WTC11 (cell line): ENCODE data around the gene ABCG1. TPM values are rescaled to one million over a fixed set of nuclear protein-coding genes. Genes with fewer than 3 reads are reported as not detected.

Source experiments
- ATAC-seq: fragments of 200-7000 bp; cut with Tn5 transposase; 2 replicates; pipeline ENCODE4 v1.10.0; 2021; ENCODE audit warnings: mild to moderate bottlenecking, moderate library complexity
- CTCF ChIA-PET: fragments of 300-600 bp; sonication (Branson Sonifier 250); formaldehyde crosslinking; loops from one replicate; lab custom pipeline; 2021; ENCODE audit warnings: antibody characterized with exemption; lab: Charles Lee
- POLR2A ChIA-PET: fragments of 350-600 bp; sonication (Branson Sonifier 250); formaldehyde crosslinking; loops from one replicate; lab custom pipeline; 2021; ENCODE audit warnings: antibody characterized with exemption; lab: Charles Lee
- DNase-seq: peaks from one replicate; pipeline ENCODE4 v3.0.0; 2021; ENCODE audit warnings: low spot score
- H3K27ac Mint-ChIP-seq: 2 replicates; pipeline ENCODE4 v1.8.0; 2021; ENCODE audit warnings: mixed read lengths
- H3K27me3 Mint-ChIP-seq: 2 replicates; pipeline ENCODE4 v1.8.0; 2021; ENCODE audit warnings: low read depth, mild to moderate bottlenecking, moderate library complexity, mixed read lengths
- H3K36me3 Mint-ChIP-seq: 2 replicates; pipeline ENCODE4 v1.8.0; 2021; ENCODE audit warnings: mixed read lengths
- H3K4me1 Mint-ChIP-seq: 2 replicates; pipeline ENCODE4 v1.8.0; 2022; ENCODE audit warnings: mixed read lengths
- H3K4me3 Mint-ChIP-seq: 2 replicates; pipeline ENCODE4 v1.8.0; 2021; ENCODE audit warnings: mild to moderate bottlenecking, moderate library complexity, mixed read lengths
- H3K9me3 Mint-ChIP-seq: 2 replicates; pipeline ENCODE4 v1.8.0; 2021; ENCODE audit warnings: mixed read lengths
- AR ChIP-seq: fragments of 250-450 bp; sonication (Bioruptor Pico); IDR thresholded peaks from 2 replicates; pipeline ENCODE4 v1.9.0; 2021; ENCODE audit warnings: mild to moderate bottlenecking
- CBFB ChIP-seq: sonication (generic); formaldehyde crosslinking; IDR thresholded peaks from 2 replicates; pipeline ENCODE4 v1.8.1; 2022; ENCODE audit warnings: mild to moderate bottlenecking, low read depth, missing genetic modification reagents
- CDX4 ChIP-seq: fragments of 250-450 bp; sonication (Bioruptor Pico); IDR thresholded peaks from 2 replicates; pipeline ENCODE4 v1.9.0; 2021; ENCODE audit warnings: moderate library complexity, mild to moderate bottlenecking, inconsistent platforms, borderline replicate concordance
- CREM ChIP-seq: sonication (generic); formaldehyde crosslinking; IDR thresholded peaks from 2 replicates; pipeline ENCODE4 v1.8.1; 2022; ENCODE audit warnings: mild to moderate bottlenecking, missing genetic modification reagents, moderate library complexity
- ESRRA ChIP-seq: sonication (generic); formaldehyde crosslinking; IDR thresholded peaks from 2 replicates; pipeline ENCODE4 v1.8.1; 2022; ENCODE audit warnings: mild to moderate bottlenecking, missing genetic modification reagents, borderline replicate concordance
- FOXK1 ChIP-seq: sonication (generic); formaldehyde crosslinking; IDR thresholded peaks from 2 replicates; pipeline ENCODE4 v1.8.0; 2022; ENCODE audit warnings: mild to moderate bottlenecking, moderate library complexity, missing genetic modification reagents
- KAT7 ChIP-seq: sonication (generic); formaldehyde crosslinking; IDR thresholded peaks from 2 replicates; pipeline ENCODE4 v1.8.1; 2023; ENCODE audit warnings: missing genetic modification reagents, mild to moderate bottlenecking, borderline replicate concordance
- MYBL2 ChIP-seq: sonication (generic); formaldehyde crosslinking; IDR thresholded peaks from 2 replicates; pipeline ENCODE4 v1.8.1; 2023; ENCODE audit warnings: mild to moderate bottlenecking, moderate library complexity, missing genetic modification reagents
- NFE2L1 ChIP-seq: sonication (generic); formaldehyde crosslinking; IDR thresholded peaks from 2 replicates; pipeline ENCODE4 v1.8.1; 2023; ENCODE audit warnings: missing genetic modification reagents
- TEAD1 ChIP-seq: sonication (generic); formaldehyde crosslinking; IDR thresholded peaks from 2 replicates; pipeline ENCODE4 v1.8.0; 2022; ENCODE audit warnings: mild to moderate bottlenecking, missing genetic modification reagents
- TEAD4 ChIP-seq: sonication (generic); formaldehyde crosslinking; IDR thresholded peaks from 2 replicates; pipeline ENCODE4 v1.8.0; 2022; ENCODE audit warnings: mild to moderate bottlenecking, missing genetic modification reagents
- ZBTB21 ChIP-seq: sonication (generic); formaldehyde crosslinking; IDR thresholded peaks from 2 replicates; pipeline ENCODE4 v1.8.1; 2023; ENCODE audit warnings: mild to moderate bottlenecking, missing genetic modification reagents, borderline replicate concordance
- ZNF423 ChIP-seq: fragments of 250-450 bp; sonication (Bioruptor Pico); IDR thresholded peaks from 2 replicates; pipeline ENCODE4 v2.1.2; 2022; ENCODE audit warnings: mild to moderate bottlenecking, moderate library complexity
- total RNA-seq: library from RNA; stranded (reverse); gene quantifications from 3 replicates; pipeline ENCODE4 v1.2.3, GENCODE V29; 2021
- TF ChIP-seq, protein P1 (sequence below): fragments of 250-450 bp; sonication (Bioruptor Pico); IDR thresholded peaks from 2 replicates; pipeline ENCODE4 v1.9.0; 2021; ENCODE audit warnings: mild to moderate bottlenecking, borderline replicate concordance
- TF ChIP-seq, protein P2 (sequence below): fragments of 250-450 bp; sonication (Bioruptor Pico); IDR thresholded peaks from 2 replicates; pipeline ENCODE4 v1.8.0; 2021; ENCODE audit warnings: mild to moderate bottlenecking
- TF ChIP-seq, protein P3 (sequence below): fragments of 250-450 bp; sonication (Bioruptor Pico); IDR thresholded peaks from 2 replicates; pipeline ENCODE4 v2.1.2; 2022; ENCODE audit warnings: mild to moderate bottlenecking, moderate library complexity
- TF ChIP-seq, protein P4 (sequence below): sonication (generic); formaldehyde crosslinking; IDR thresholded peaks from 2 replicates; pipeline ENCODE4 v1.8.0; 2022; ENCODE audit warnings: mild to moderate bottlenecking, missing genetic modification reagents

The ABCG1 gene
- total RNA-seq, 1 experiment from 2014 or later, result 4.0 TPM

GRCh38 chr21:42251654-42252324 is 32.8 kb downstream of the ABCG1 start:
- H3K4me3 Mint-ChIP-seq, result no peak overlapping the region
- no peaks in the 10 kb centered on the region for H3K27me3 Mint-ChIP-seq
- POLR2A ChIA-PET, result no interaction called here
- no peaks in the 10 kb centered on the region for H3K4me1 Mint-ChIP-seq
- H3K9me3 Mint-ChIP-seq, result peaks cover 3% of the 10 kb centered on the region; the same call in 1 of the 2 replicates
- no peak overlapping the region for H3K27ac Mint-ChIP-seq
- DNase-seq, result no peak
- TF ChIP-seq AR, result no peak
- TF ChIP-seq MYBL2 (CRISPR knock-in tag), result no peak
- no peak for TF ChIP-seq CREM (CRISPR knock-in tag)
- TF ChIP-seq NFE2L1, result no peak
- TF ChIP-seq, protein P1, sequence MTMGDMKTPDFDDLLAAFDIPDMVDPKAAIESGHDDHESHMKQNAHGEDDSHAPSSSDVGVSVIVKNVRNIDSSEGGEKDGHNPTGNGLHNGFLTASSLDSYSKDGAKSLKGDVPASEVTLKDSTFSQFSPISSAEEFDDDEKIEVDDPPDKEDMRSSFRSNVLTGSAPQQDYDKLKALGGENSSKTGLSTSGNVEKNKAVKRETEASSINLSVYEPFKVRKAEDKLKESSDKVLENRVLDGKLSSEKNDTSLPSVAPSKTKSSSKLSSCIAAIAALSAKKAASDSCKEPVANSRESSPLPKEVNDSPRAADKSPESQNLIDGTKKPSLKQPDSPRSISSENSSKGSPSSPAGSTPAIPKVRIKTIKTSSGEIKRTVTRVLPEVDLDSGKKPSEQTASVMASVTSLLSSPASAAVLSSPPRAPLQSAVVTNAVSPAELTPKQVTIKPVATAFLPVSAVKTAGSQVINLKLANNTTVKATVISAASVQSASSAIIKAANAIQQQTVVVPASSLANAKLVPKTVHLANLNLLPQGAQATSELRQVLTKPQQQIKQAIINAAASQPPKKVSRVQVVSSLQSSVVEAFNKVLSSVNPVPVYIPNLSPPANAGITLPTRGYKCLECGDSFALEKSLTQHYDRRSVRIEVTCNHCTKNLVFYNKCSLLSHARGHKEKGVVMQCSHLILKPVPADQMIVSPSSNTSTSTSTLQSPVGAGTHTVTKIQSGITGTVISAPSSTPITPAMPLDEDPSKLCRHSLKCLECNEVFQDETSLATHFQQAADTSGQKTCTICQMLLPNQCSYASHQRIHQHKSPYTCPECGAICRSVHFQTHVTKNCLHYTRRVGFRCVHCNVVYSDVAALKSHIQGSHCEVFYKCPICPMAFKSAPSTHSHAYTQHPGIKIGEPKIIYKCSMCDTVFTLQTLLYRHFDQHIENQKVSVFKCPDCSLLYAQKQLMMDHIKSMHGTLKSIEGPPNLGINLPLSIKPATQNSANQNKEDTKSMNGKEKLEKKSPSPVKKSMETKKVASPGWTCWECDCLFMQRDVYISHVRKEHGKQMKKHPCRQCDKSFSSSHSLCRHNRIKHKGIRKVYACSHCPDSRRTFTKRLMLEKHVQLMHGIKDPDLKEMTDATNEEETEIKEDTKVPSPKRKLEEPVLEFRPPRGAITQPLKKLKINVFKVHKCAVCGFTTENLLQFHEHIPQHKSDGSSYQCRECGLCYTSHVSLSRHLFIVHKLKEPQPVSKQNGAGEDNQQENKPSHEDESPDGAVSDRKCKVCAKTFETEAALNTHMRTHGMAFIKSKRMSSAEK (CRISPR knock-in tag), result no peak
- no peak for TF ChIP-seq ESRRA (CRISPR knock-in tag)
- TF ChIP-seq, protein P2, sequence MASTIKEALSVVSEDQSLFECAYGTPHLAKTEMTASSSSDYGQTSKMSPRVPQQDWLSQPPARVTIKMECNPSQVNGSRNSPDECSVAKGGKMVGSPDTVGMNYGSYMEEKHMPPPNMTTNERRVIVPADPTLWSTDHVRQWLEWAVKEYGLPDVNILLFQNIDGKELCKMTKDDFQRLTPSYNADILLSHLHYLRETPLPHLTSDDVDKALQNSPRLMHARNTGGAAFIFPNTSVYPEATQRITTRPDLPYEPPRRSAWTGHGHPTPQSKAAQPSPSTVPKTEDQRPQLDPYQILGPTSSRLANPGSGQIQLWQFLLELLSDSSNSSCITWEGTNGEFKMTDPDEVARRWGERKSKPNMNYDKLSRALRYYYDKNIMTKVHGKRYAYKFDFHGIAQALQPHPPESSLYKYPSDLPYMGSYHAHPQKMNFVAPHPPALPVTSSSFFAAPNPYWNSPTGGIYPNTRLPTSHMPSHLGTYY, result no peak
- TF ChIP-seq KAT7 (CRISPR knock-in tag), result no peak
- TF ChIP-seq CDX4 (CRISPR knock-in tag), result no peak
- no peak for TF ChIP-seq TEAD1
- no peak for TF ChIP-seq ZNF423 (CRISPR knock-in tag)
- TF ChIP-seq CBFB, result no peak
- CTCF ChIA-PET, result interaction anchor here (1.0 to 1.7 kb wide), 2 partner anchors 11 to 135 kb away, joined by 3 to 4 read pairs; no protein-coding TSS in a partner anchor
- H3K36me3 Mint-ChIP-seq, result no peaks in the 10 kb centered on the region
- ATAC-seq, result no peak

DNA sequence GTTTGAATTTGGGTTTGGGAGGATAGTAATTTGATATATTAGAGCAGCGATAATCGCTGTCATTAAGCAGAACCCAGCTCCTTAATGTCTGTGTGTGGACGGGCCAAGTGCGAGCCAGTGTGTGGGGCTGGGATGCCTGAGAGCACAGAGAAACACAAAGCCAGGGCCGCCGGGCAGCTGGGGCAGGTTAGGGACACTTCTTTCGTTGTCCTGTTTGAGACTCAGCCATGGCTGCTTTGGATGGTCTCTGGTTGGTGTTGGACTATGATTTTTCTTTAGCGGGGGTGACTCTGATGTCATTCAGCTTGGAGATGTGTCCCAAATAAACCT is 33.4 kb downstream of the ABCG1 start:
- TF ChIP-seq TEAD4 (CRISPR knock-in tag), result no peak
- no peak for TF ChIP-seq ZBTB21 (CRISPR knock-in tag)
- TF ChIP-seq, protein P3, sequence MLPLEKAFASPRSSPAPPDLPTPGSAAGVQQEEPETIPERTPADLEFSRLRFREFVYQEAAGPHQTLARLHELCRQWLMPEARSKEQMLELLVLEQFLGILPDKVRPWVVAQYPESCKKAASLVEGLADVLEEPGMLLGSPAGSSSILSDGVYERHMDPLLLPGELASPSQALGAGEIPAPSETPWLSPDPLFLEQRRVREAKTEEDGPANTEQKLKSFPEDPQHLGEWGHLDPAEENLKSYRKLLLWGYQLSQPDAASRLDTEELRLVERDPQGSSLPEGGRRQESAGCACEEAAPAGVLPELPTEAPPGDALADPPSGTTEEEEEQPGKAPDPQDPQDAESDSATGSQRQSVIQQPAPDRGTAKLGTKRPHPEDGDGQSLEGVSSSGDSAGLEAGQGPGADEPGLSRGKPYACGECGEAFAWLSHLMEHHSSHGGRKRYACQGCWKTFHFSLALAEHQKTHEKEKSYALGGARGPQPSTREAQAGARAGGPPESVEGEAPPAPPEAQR (CRISPR knock-in tag), result no peak
- no peak for TF ChIP-seq FOXK1 (CRISPR knock-in tag)
- no peak for TF ChIP-seq NFE2L1
- TF ChIP-seq, protein P4, sequence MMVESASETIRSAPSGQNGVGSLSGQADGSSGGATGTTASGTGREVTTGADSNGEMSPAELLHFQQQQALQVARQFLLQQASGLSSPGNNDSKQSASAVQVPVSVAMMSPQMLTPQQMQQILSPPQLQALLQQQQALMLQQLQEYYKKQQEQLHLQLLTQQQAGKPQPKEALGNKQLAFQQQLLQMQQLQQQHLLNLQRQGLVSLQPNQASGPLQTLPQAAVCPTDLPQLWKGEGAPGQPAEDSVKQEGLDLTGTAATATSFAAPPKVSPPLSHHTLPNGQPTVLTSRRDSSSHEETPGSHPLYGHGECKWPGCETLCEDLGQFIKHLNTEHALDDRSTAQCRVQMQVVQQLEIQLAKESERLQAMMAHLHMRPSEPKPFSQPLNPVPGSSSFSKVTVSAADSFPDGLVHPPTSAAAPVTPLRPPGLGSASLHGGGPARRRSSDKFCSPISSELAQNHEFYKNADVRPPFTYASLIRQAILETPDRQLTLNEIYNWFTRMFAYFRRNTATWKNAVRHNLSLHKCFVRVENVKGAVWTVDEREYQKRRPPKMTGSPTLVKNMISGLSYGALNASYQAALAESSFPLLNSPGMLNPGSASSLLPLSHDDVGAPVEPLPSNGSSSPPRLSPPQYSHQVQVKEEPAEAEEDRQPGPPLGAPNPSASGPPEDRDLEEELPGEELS (CRISPR knock-in tag), result no peak
- no peak for TF ChIP-seq AR
- H3K4me1 Mint-ChIP-seq, result no peaks in the 10 kb centered on the region

More for the DNA sequence above, 33.4 kb downstream of the ABCG1 start:
- ATAC-seq (no peak), DNase-seq (no peak)
- Mint-ChIP-seq H3K27ac (no peak overlapping the region), H3K4me3 (no peak overlapping the region), H3K27me3 (no peaks in the 10 kb centered on the region), H3K9me3 (peaks cover 3% of the 10 kb centered on the region; the same call in 1 of the 2 replicates), H3K36me3 (no peaks in the 10 kb centered on the region)
- POLR2A ChIA-PET, result no interaction called here
- CTCF ChIA-PET, result interaction anchor here (1.0 to 2.5 kb wide), 3 partner anchors 11 to 135 kb away, joined by 3 to 7 read pairs (median 4); no protein-coding TSS in a partner anchor
